ENCODE data around the gene ARG2.
A peak's percentile ranks its signal among the peaks of the same experiment; 100 is the strongest.
"Not testable (repeated sequence)": the region's sequence is repeated elsewhere in the genome, so short reads cannot be mapped to it uniquely, and the experiment has no call there.

Gene ARG2

DNA sequence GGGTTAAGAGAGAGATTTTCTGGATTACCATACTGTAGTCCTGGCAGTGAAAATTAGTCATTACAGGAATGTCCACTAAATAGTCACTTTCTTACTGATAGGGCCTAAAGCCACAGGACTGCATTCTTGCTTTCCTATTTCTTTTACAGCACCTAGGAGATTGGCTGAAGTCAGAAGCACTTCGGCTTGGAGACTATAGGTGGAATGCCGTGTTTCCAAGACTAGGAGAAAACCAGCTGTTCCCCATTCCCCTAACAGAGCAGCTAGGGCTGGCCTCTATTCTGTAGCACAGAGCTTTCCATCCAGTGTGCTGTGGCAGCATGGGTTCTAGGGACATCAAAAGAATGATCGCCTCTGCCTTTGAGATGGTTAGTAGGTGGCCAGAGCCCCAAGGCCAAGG lies 34.7 kb upstream of the ARG2 start:
- TF ChIP-seq, protein P1, sequence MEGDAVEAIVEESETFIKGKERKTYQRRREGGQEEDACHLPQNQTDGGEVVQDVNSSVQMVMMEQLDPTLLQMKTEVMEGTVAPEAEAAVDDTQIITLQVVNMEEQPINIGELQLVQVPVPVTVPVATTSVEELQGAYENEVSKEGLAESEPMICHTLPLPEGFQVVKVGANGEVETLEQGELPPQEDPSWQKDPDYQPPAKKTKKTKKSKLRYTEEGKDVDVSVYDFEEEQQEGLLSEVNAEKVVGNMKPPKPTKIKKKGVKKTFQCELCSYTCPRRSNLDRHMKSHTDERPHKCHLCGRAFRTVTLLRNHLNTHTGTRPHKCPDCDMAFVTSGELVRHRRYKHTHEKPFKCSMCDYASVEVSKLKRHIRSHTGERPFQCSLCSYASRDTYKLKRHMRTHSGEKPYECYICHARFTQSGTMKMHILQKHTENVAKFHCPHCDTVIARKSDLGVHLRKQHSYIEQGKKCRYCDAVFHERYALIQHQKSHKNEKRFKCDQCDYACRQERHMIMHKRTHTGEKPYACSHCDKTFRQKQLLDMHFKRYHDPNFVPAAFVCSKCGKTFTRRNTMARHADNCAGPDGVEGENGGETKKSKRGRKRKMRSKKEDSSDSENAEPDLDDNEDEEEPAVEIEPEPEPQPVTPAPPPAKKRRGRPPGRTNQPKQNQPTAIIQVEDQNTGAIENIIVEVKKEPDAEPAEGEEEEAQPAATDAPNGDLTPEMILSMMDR (IDR thresholded peaks at IDR 0.05; ENCODE audit: insufficient read depth, low read depth, low read length, missing control alignments), result no peak
- H3K4me3 ChIP-seq (ENCODE audit: low read length), result no peak overlapping the region
- no peak for DNase-seq (ENCODE audit: low read depth)

- TF ChIP-seq, protein P1 (IDR thresholded peaks at IDR 0.05; ENCODE audit: insufficient read depth, low read depth, low read length, missing control alignments), result no peak
- no peak for DNase-seq (ENCODE audit: low read depth)
Observed at GRCh38 chr14:67586369-67586768, 33.4 kb upstream of the ARG2 start.

DNA sequence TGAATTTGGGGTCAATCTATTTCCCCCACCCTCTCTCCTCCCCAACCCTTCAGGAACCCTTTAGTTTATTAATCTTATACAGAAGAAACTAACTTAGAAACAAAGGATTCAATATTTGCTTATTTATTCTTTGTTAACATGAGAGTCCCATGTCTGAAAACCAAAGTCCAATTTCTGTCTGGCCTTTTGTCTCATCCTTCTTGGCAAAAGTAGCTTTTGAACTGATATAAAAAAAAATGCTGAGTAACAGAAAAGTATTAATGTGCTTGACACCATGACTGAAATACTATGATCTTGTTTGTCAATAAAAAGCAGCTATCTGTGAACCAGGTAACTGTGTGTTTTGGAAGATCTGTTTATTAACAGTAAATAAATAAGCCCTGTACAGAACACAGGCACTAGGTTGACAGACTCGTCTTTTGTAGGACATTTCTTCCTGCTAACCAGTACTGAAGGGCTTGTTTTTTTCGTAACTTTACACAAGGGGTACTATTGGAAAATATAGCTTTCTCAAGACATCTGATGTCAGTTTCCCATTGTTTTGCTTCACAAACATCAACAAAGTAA lies 30.4 kb upstream of the ARG2 start:
- DNase-seq (ENCODE audit: low read depth), result no peak
- TF ChIP-seq, protein P1 (IDR thresholded peaks at IDR 0.05; ENCODE audit: insufficient read depth, low read depth, low read length, missing control alignments), result no peak
- no peak overlapping the region for H3K4me3 ChIP-seq (ENCODE audit: low read length)

More at GRCh38 chr14:67586369-67586768, 33.4 kb upstream of the ARG2 start:
- no peak overlapping the region for H3K4me3 ChIP-seq (ENCODE audit: low read length)

DNA sequence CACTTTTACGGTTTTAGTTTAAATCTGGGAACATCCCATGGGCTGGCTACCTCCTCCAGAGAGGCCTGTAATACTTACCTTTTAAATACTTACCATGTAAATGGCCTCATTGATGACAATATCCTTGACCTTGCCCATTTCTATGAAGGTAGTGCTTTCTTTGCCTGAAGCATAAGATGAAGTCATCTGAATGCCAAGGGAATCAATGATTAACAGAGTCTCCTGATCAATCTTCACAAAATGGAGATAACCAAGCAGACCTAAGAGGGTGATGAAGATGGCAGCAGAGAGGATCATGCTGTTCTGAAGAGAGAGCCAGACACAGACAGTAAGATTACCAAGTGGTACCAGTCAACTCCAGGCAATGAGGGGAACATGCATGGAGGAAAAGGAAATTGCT lies 26.1 kb upstream of the ARG2 start:
- not testable (repeated sequence) for H3K4me3 ChIP-seq (ENCODE audit: low read length); DNase-seq (ENCODE audit: low read depth)

DNA sequence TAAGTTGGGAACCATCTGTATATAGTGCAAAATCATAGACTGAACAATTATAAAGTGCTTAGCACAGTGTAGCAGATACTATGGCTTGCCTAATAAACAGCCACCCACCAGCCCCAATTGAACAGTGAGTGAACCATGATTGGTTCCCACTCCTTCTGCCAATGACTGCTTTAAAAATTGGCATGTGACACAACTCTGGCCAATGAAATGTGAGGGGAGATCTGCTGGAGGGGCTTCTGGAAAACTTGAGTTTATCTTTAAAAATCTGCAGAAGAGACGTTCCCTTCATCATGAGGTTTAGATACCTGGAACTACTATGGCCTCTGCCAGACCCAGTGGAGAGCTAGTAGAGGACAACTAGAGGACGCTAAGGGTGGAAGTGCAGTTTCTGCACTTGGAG lies 24.3 kb upstream of the ARG2 start:
- TF ChIP-seq, protein P1 (IDR thresholded peaks at IDR 0.05; ENCODE audit: insufficient read depth, low read depth, low read length, missing control alignments), result no peak
- no peak overlapping the region for H3K4me3 ChIP-seq (ENCODE audit: low read length)
- no peak for DNase-seq (ENCODE audit: low read depth)

GRCh38 chr14:67599698-67600561 lies 19.8 kb upstream of the ARG2 start, which contains the start of gene PIGH:
TSS of gene PIGH (minus strand) at chr14:67600268. CDS start at chr14:67600203, 65 bp downstream.
- peak within 1 kb of the TSS; percentile 82 for H3K4me3 ChIP-seq (ENCODE audit: low read length)
- DNase-seq (ENCODE audit: low read depth), result peak; percentile 91
- TF ChIP-seq, protein P1 (IDR thresholded peaks at IDR 0.05; ENCODE audit: insufficient read depth, low read depth, low read length, missing control alignments), result peak; percentile 51

DNA sequence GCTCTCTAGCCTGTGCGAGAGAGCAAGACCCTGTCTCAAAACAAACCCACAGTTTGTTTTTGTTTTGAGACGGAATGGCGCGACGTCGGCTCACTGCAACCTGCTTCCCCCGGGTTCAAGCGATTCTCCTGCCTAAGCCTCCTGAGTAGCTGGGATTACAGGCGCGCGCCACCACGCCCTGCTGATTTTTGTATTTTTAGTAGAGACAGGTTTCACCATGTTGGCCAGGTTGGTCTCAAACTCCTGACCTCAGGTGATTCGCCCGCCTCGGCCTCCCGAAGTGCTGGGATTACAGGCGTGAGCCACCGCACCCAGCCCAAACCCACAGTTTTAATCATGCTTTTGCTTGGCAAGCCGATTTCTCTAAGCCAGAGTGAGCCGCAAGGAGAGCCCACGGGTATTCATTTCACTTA lies 19.2 kb upstream of the ARG2 start:
- peak overlapping the region; percentile 82 for H3K4me3 ChIP-seq (ENCODE audit: low read length)
- DNase-seq (ENCODE audit: low read depth), result not testable (repeated sequence)

GRCh38 chr14:67602076-67602475 lies 17.6 kb upstream of the ARG2 start:
- TF ChIP-seq, protein P1 (IDR thresholded peaks at IDR 0.05; ENCODE audit: insufficient read depth, low read depth, low read length, missing control alignments), result no peak
- no peak overlapping the region for H3K4me3 ChIP-seq (ENCODE audit: low read length)
- no peak for DNase-seq (ENCODE audit: low read depth)
